HepG2 (cell line): ENCODE results near the gene ARHGEF4. TPM values are rescaled to one million over a fixed set of nuclear protein-coding genes. Genes with fewer than 3 reads are reported as not detected.

ENCODE experiments used
- ATAC-seq: fragments of 200-7000 bp; cut with Tn5 transposase; 3 replicates; pipeline ENCODE4 v1.9.1; 2020; ENCODE audit warnings: mild to moderate bottlenecking, moderate library complexity
- BruUV-seq: library from RNA; stranded (reverse); fragments of 400-500 nt; replicated peaks from 2 replicates; lab custom pipeline; 2021; lab: Mats Ljungman, UMichigan
- CTCF ChIA-PET: fragments of 300-600 bp; formaldehyde crosslinking; extraction: SDS; loops from one replicate; lab custom pipeline; 2021; ENCODE audit warnings: low total read pairs, inconsistent platforms, low intra/inter-chr PET ratio; lab: Yijun Ruan, JAX
- POLR2A ChIA-PET: fragments of 350-600 bp; sonication (Branson Sonifier 250); formaldehyde crosslinking; loops from one replicate; lab custom pipeline; 2020; ENCODE audit warnings: antibody characterized with exemption, inconsistent platforms; lab: Yijun Ruan, JAX
- DNase-seq: peaks from one replicate; pipeline ENCODE4 v3.0.0-alpha.2; 2015; ENCODE audit warnings: low spot score
- FAIRE-seq: peaks from 3 replicates; lab custom pipeline; 2011; peaks lifted over from hg19 to GRCh38; lab: Jason Lieb, UNC
- H2AFZ ChIP-seq: one replicate; pipeline ENCODE4 v1.6.1; 2011; ENCODE audit warnings: low read length, inconsistent platforms
- H3K27ac ChIP-seq: fragments of 300-600 bp; 3 replicates; pipeline ENCODE4 v1.8.0; 2011; ENCODE audit warnings: mixed run types, mild to moderate bottlenecking, mixed read lengths, low read length, inconsistent platforms; ENCODE audit not compliant: insufficient read depth; ENCODE audit errors: extremely low read length
- H3K27me3 ChIP-seq, 2 experiments: fragments of 200-600 bp in 1 of 2; 2 replicates in 1 of 2; 3 replicates in 1 of 2; pipeline versions ENCODE4 v1.6.0 to v1.8.0; 2011; ENCODE audit warnings: low read length in 2 of 2, mild to moderate bottlenecking in 2 of 2, moderate library complexity in 2 of 2, inconsistent platforms in 1 of 2; ENCODE audit not compliant: insufficient read depth in 2 of 2, control insufficient read depth in 1 of 2
- H3K36me3 ChIP-seq, 2 experiments: fragments of 200-600 bp in 1 of 2; replicated peaks in 1 of 2; 2 replicates in 1 of 2; 3 replicates in 1 of 2; pipeline versions ENCODE4 v1.5.1 to v1.8.0; 2011; ENCODE audit warnings: low read length in 2 of 2, inconsistent platforms in 1 of 2; ENCODE audit not compliant: insufficient read depth in 2 of 2, control insufficient read depth in 1 of 2
- H3K4me1 ChIP-seq: 2 replicates; pipeline ENCODE4 v1.5.1; 2012; ENCODE audit warnings: low read length, inconsistent platforms; ENCODE audit not compliant: insufficient read depth
- H3K4me2 ChIP-seq: 2 replicates; pipeline ENCODE4 v1.6.0; 2011; ENCODE audit warnings: low read depth, low read length, inconsistent platforms
- H3K4me3 ChIP-seq, 3 experiments: fragments of 200-600 bp in 1 of 3; sonication (generic), shearing (Covaris generic) in 1 of 3; replicated peaks in 1 of 3; 2 replicates each; pipeline ENCODE4 v1.5.1; 2011 to 2016; ENCODE audit warnings: low read length in 3 of 3, inconsistent platforms in 2 of 3, low read depth in 2 of 3, mild to moderate bottlenecking in 2 of 3, control low read depth in 1 of 3, mixed read lengths in 1 of 3; ENCODE audit not compliant: insufficient read depth in 1 of 3
- H3K79me2 ChIP-seq: one replicate; pipeline ENCODE4 v1.6.1; 2011; ENCODE audit warnings: low read length, inconsistent platforms; ENCODE audit not compliant: insufficient read depth
- H3K9ac ChIP-seq: 2 replicates; pipeline ENCODE4 v1.6.0; 2011; ENCODE audit warnings: mild to moderate bottlenecking, low read depth, low read length, inconsistent platforms; ENCODE audit not compliant: insufficient read depth
- H3K9me3 ChIP-seq: 2 replicates; pipeline ENCODE4 v1.5.1; 2012; ENCODE audit warnings: mild to moderate bottlenecking, low read length
- H4K20me1 ChIP-seq: 2 replicates; pipeline ENCODE4 v1.6.0; 2011; ENCODE audit warnings: inconsistent platforms, mild to moderate bottlenecking, low read length, moderate library complexity; ENCODE audit not compliant: insufficient read depth
- ADNP ChIP-seq: sonication (generic); formaldehyde crosslinking; IDR thresholded peaks from 2 replicates; pipeline ENCODE4 v1.4.0; 2020; ENCODE audit warnings: missing genetic modification reagents
- BHLHE40 ChIP-seq: IDR thresholded peaks from 2 replicates; pipeline ENCODE4 v1.6.1; 2011; ENCODE audit warnings: low read length, improper control_type of control experiment
- CCDC6 ChIP-seq: sonication (generic); formaldehyde crosslinking; IDR thresholded peaks from 2 replicates; pipeline ENCODE4 v1.8.1; 2022; ENCODE audit warnings: mild to moderate bottlenecking, missing genetic modification reagents, moderate library complexity
- DNMT1 ChIP-seq: sonication (generic); formaldehyde crosslinking; IDR thresholded peaks from 2 replicates; pipeline ENCODE4 v1.5.1; 2020; ENCODE audit warnings: mild to moderate bottlenecking, missing genetic modification reagents
- DNMT3B ChIP-seq: conservative IDR thresholded peaks from 2 replicates; pipeline ENCODE4 v1.6.1; 2016; ENCODE audit warnings: missing biosample characterization, control low read depth
- FOXP1 ChIP-seq, 2 experiments: fragments of 450-650 bp in 1 of 2; IDR thresholded peaks; 2 replicates each; pipeline ENCODE4 v1.6.1; 2017 to 2018; ENCODE audit warnings: antibody characterized with exemption in 1 of 2
- HCFC1 ChIP-seq: fragments of 150-350 bp; IDR thresholded peaks from 2 replicates; pipeline ENCODE4 v1.6.1; 2014; ENCODE audit warnings: low read depth, low read length
- HES4 ChIP-seq: sonication (generic); formaldehyde crosslinking; IDR thresholded peaks from 2 replicates; pipeline ENCODE4 v1.9.0; 2021; ENCODE audit warnings: mild to moderate bottlenecking, missing genetic modification reagents, borderline replicate concordance
- MZF1 ChIP-seq: sonication (generic); formaldehyde crosslinking; IDR thresholded peaks from 2 replicates; pipeline ENCODE4 v1.8.1; 2023; ENCODE audit warnings: mild to moderate bottlenecking, missing genetic modification reagents, borderline replicate concordance
- NCOA1 ChIP-seq: sonication (generic); formaldehyde crosslinking; IDR thresholded peaks from 2 replicates; pipeline ENCODE4 v1.9.0; 2021; ENCODE audit warnings: missing genetic modification reagents
- SETDB1 ChIP-seq: sonication (generic); formaldehyde crosslinking; IDR thresholded peaks from 2 replicates; pipeline ENCODE4 v1.5.1; 2020; ENCODE audit warnings: missing genetic modification reagents, mild to moderate bottlenecking, borderline replicate concordance
- ZBTB7B ChIP-seq: sonication (generic); formaldehyde crosslinking; IDR thresholded peaks from 2 replicates; pipeline ENCODE4 v1.4.0; 2020; ENCODE audit warnings: missing genetic modification reagents
- ZNF557 ChIP-seq: sonication (generic); formaldehyde crosslinking; IDR thresholded peaks from 2 replicates; pipeline ENCODE4 v1.4.0; 2020; ENCODE audit warnings: missing genetic modification reagents
- ZNF572 ChIP-seq: sonication (generic); formaldehyde crosslinking; IDR thresholded peaks from 2 replicates; pipeline ENCODE4 v1.5.1; 2020; ENCODE audit warnings: mild to moderate bottlenecking, missing genetic modification reagents
- ZNF737 ChIP-seq: sonication (generic); formaldehyde crosslinking; IDR thresholded peaks from 2 replicates; pipeline ENCODE4 v1.5.0; 2020; ENCODE audit warnings: missing genetic modification reagents, mild to moderate bottlenecking, borderline replicate concordance
- ZNF773 ChIP-seq: sonication (generic); formaldehyde crosslinking; IDR thresholded peaks from 2 replicates; pipeline ENCODE4 v1.4.0; 2020; ENCODE audit warnings: missing genetic modification reagents, borderline replicate concordance
- ZSCAN20 ChIP-seq: sonication (generic); formaldehyde crosslinking; IDR thresholded peaks from 2 replicates; pipeline ENCODE4 v1.4.0; 2020; ENCODE audit warnings: missing genetic modification reagents, mild to moderate bottlenecking, borderline replicate concordance
- WGBS: methylation state at CpG from one replicate; pipeline ENCODE4 v1.1.6; 2017; ENCODE audit warnings: low lambda C conversion rate; 5-methylcytosine and 5-hydroxymethylcytosine counted together
- in situ Hi-C: cut with HindIII; loops from 2 replicates; pipeline ENCODE4 v1.10.0; 2017; ENCODE audit warnings: low pct_unique_long_range_greater_than_20kb; ENCODE audit not compliant: extremely low pct_ligation_motif_present
- intact Hi-C: fragments of 100-400 bp; cut with micrococcal nuclease; formaldehyde crosslinking; loops from one replicate; pipeline ENCODE4 v1.10.0; 2022; ENCODE audit not compliant: unreplicated experiment
- polyA plus RNA-seq, 8 experiments: library from polyadenylated mRNA; depleted of rRNA in 3 of 8; stranded (reverse) in 7 of 8; unstranded in 1 of 8; fragments of >200 nt; fragmentation: Illumina TruSeq in 4 of 8; extraction: Trizol in 4 of 8; gene quantifications; 2 replicates each; pipeline versions ENCODE4 v1.2.1 to v1.2.3, GENCODE V29; 2011 to 2016; ENCODE audit warnings: low read depth in 4 of 8, missing spikeins in 1 of 8, mixed read lengths in 1 of 8; ENCODE audit not compliant: insufficient read depth in 1 of 8
- total RNA-seq, 5 experiments: library from RNA; depleted of rRNA; stranded (reverse); fragments of >200 nt; fragmentation: Illumina TruSeq; extraction: Trizol; gene quantifications; 2 replicates each; pipeline ENCODE4 v1.2.3, GENCODE V29; 2016; ENCODE audit warnings: low read depth in 1 of 5
- TF ChIP-seq, protein P1 (sequence below): sonication (generic); formaldehyde crosslinking; conservative IDR thresholded peaks from 2 replicates; pipeline ENCODE4 v1.8.0; 2022; ENCODE audit warnings: missing genetic modification reagents
- TF ChIP-seq, protein P2 (sequence below): sonication (generic); formaldehyde crosslinking; IDR thresholded peaks from 2 replicates; pipeline ENCODE4 v1.4.0; 2020; ENCODE audit warnings: missing genetic modification reagents

Gene ARHGEF4
- total and polyA plus RNA-seq, 2 of the 13 experiments (the other 11 are each of a cell fraction or from before 2014, with no cell fraction given): 0.11 to 0.13 TPM

DNA sequence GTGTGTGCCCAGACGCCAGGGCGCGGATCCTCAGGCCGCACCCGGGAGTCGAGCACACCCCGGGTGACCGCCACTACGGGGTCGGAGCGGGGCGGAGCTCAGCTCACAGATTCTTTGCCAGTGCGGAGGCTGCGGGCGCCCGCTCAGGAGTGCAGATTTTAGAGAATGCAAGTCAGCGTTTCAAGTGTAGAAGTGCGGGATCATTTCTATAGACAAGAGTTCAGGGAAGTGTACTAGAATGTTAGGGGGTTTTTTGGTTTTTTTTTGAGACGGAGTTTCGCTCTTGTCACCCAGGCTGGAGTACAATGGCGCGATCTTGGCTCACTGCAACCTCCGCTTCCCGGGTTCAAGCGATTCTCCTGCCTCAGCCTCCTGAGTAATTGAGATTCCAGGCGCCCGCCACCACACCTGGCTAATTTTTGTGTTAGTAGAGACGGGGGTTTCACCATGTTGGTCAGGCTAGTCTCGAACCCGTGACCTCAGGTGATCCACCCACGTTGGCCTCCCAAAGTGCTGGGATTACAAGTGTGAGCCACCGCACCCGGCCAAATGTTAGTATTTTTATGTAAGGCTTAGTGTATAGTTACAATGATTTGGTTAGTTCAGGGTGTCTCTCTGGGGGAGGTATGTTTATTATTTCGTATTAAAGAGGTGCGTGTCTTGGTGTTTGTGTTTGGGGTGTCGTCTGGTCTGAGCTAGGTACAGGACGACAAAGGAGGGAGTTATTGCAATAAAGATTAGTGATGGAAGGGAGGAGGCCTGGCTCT is 257.2 kb downstream of the ARHGEF4 start (continued):
- TF ChIP-seq MZF1 (CRISPR knock-in tag): no peak
- TF ChIP-seq ZNF737 (CRISPR knock-in tag): no peak
- TF ChIP-seq DNMT1 (CRISPR knock-in tag): no peak
- no peak for TF ChIP-seq SETDB1 (CRISPR knock-in tag)
- no peak for TF ChIP-seq ZSCAN20 (CRISPR knock-in tag)
- TF ChIP-seq ZNF572: no peak

DNA sequence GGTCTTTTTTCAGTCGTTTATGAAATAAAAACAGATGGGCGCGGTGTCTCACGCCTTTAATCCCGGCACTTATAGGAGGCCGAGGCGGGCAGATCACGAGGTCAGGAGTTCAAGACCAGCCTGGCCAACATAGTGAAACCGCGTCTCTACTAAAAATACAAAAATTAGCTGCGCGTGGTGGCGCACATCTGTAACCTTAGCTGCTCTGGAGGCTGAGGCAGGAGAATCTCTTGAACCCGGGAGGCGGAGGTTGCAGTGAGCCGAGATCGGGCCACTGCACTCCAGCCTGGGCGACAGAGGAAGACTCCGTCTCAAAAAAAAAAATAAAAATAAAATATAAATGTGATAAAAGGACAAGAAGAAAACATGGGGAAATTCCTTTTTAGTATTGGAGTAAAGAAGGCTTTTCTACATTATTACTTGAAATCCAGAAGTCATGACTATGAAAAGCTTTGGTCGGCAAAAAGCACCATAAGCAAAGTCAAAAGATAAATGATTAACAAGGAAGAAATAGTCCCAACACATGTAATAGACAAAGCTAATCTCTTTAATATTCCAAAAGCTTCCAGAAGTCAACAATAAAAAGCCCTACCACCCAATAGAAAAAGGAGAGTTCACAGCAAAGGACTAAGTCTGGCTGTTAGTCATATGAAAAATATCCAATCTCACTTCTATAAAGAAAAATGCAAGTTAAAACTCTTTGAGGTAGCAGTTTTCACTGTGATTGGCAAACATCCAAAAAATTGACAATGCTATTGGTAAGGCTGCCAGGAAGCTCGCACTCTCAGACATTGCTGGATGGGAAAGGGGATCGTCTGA is 258.0 kb downstream of the ARHGEF4 start:
- in situ Hi-C loops: no loop called here
- ChIA-PET POLR2A (interaction anchor here (1.0 to 4.8 kb wide), 4 partner anchors 9 to 26 kb away, joined by 3 to 132 read pairs (median 8); partner anchors contain the start of gene PLEKHB2), CTCF (no interaction called here)
- Histone ChIP-seq H3K27me3 (no peaks in the 10 kb centered on the region; a peak in 1 of 5 replicates), H3K4me3 (peak overlapping the region; percentile 68 to 90 (median 79)), H2AFZ (no peak overlapping the region), H3K79me2 (peaks cover 29% of the 10 kb centered on the region), H3K4me2 (peak overlapping the region; percentile 84), H3K9ac (peak overlapping the region; percentile 99), H3K9me3 (no peaks in the 10 kb centered on the region), H3K4me1 (peaks cover 39% of the 10 kb centered on the region), H3K36me3 (no peaks in the 10 kb centered on the region; a peak in 1 of 5 replicates), H4K20me1 (peaks cover 8% of the 10 kb centered on the region), H3K27ac (peak overlapping the region; percentile 97)
- no TSS peak for BruUV-seq
- 1% methylated on average over 22 of the region's 22 CpGs for WGBS
- FAIRE-seq (no peak), DNase-seq (peak; percentile 50), ATAC-seq (no peak)
- intact Hi-C loops: loop anchor here (1.0 to 5.0 kb wide), 2 partner anchors 9 to 752 kb away; partner anchors contain the start of gene IMP4
- TF ChIP-seq HES4 (no peak), ADNP (0 out of 2 replicates have a peak, but pooled peaks have one; percentile 24), BHLHE40 (no peak), DNMT3B (CRISPR knock-in tag) (no peak), NCOA1 (CRISPR knock-in tag) (no peak), FOXP1 (IDR thresholded peaks at IDR 0.05) (no peak), FOXP1 (CRISPR knock-in tag; IDR thresholded peaks at IDR 0.05) (no peak), CCDC6 (no peak), ZNF773 (CRISPR knock-in tag) (no peak), HCFC1 (no peak), ZBTB7B (CRISPR knock-in tag) (no peak), ZNF557 (CRISPR knock-in tag) (no peak)
- TF ChIP-seq, protein P1, sequence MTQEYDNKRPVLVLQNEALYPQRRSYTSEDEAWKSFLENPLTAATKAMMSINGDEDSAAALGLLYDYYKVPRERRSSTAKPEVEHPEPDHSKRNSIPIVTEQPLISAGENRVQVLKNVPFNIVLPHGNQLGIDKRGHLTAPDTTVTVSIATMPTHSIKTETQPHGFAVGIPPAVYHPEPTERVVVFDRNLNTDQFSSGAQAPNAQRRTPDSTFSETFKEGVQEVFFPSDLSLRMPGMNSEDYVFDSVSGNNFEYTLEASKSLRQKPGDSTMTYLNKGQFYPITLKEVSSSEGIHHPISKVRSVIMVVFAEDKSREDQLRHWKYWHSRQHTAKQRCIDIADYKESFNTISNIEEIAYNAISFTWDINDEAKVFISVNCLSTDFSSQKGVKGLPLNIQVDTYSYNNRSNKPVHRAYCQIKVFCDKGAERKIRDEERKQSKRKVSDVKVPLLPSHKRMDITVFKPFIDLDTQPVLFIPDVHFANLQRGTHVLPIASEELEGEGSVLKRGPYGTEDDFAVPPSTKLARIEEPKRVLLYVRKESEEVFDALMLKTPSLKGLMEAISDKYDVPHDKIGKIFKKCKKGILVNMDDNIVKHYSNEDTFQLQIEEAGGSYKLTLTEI (CRISPR knock-in tag): no peak
- TF ChIP-seq, protein P2, sequence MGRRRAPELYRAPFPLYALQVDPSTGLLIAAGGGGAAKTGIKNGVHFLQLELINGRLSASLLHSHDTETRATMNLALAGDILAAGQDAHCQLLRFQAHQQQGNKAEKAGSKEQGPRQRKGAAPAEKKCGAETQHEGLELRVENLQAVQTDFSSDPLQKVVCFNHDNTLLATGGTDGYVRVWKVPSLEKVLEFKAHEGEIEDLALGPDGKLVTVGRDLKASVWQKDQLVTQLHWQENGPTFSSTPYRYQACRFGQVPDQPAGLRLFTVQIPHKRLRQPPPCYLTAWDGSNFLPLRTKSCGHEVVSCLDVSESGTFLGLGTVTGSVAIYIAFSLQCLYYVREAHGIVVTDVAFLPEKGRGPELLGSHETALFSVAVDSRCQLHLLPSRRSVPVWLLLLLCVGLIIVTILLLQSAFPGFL (CRISPR knock-in tag): no peak
